ENCODE data around the gene OCSTAMP. TPM values are rescaled to one million over a fixed set of nuclear protein-coding genes. Genes with fewer than 3 reads are reported as not detected.

OCSTAMP gene
- total and polyA plus RNA-seq, 2 experiments from 2014 or later: not detected

DNA sequence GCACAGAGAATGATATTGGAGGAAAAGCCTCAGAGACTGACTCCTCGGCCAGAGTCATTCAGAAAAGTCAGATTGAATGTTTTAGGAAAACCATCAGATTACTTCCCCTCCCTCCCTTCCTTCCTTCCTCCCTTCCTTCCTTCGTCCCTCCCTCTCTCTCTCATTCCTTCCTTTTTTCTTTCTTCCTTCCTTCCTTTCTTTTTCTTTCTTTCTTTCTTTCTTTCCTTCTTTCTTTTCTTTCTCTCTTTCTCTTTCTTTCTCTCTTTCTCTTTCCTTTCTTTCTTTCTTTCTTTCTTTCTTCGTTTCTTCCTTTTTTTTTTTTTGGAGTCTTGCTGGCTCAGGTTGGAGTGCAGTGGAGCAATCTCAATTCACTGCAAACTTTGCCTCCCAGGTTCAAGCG is 7.4 kb downstream of the OCSTAMP start:
- H3K36me3 ChIP-seq (replicated peaks; ENCODE audit: insufficient read depth, low read depth): no peaks in the 10 kb centered on the region
- H4K20me1 ChIP-seq (ENCODE audit: insufficient read depth, poor library complexity, severe bottlenecking): no peaks in the 10 kb centered on the region
- no peaks in the 10 kb centered on the region for H3K9me3 ChIP-seq (ENCODE audit: low read depth)
- no peaks in the 10 kb centered on the region for H3K79me2 ChIP-seq
- H3K4me1 ChIP-seq (ENCODE audit: insufficient read depth): no peaks in the 10 kb centered on the region
- H3K27me3 ChIP-seq: peaks cover 8% of the 10 kb centered on the region
- TF ChIP-seq CTCF (IDR thresholded peaks at IDR 0.05; ENCODE audit: poor library complexity): no peak
- TF ChIP-seq EZH2phosphoT487 (IDR thresholded peaks at IDR 0.05; ENCODE audit: low read depth, severe bottlenecking, unreplicated experiment): no peak
- TF ChIP-seq EZH2 (IDR thresholded peaks at IDR 0.05; ENCODE audit: borderline replicate concordance): no peak
- H2AFZ ChIP-seq: no peak overlapping the region
- H3K9me2 ChIP-seq (replicated peaks; ENCODE audit: insufficient read depth): no peaks in the 10 kb centered on the region
- no peak overlapping the region for H3K4me3 ChIP-seq
- H3K27ac ChIP-seq: no peak overlapping the region
- WGBS (ENCODE audit: low lambda C conversion rate, missing lambda C conversion rate): 71% methylated on average over 4 of the region's 4 CpGs
- no peak overlapping the region for H3K4me2 ChIP-seq
- no peak for DNase-seq (ENCODE audit: low spot score)

DNA sequence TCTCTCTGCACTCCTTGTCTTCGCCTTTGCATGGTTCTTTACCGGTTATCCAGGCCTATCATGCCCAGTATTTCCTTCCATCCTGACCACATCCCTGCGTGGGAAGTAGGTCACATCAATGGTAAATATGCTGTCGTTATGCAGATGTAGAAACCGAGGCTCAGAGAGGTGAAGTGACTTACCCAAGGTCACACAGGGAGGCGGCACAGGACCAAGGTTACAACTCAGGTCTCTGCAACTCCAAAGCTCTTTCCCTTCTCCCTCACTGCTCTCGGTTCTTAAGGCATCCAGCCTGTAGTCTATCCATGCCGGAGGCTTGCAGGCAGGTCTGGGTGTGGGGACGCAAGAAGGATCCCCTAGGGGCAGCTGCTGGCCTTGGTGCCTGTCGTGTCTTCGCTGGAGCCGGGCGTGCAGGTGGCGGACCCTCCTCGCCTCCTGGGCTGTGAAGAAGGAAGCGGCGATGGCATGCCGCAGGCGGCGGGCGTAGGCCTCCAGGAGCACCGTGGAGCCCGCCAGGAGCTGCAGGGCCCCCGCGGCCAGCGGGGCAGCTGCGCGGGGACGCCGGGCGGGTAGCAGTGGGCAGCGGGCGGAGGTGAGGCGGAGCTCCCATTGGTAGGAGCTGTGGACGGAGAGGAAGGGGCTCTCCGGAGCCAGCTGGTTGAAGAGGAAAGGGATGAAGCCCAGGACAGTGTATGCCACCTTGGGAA is 9.1 kb downstream of the OCSTAMP start:
- DNase-seq (ENCODE audit: low spot score): no peak
- no peaks in the 10 kb centered on the region for H3K36me3 ChIP-seq (replicated peaks; ENCODE audit: insufficient read depth, low read depth)
- no peaks in the 10 kb centered on the region for H3K9me2 ChIP-seq (replicated peaks; ENCODE audit: insufficient read depth)
- no peaks in the 10 kb centered on the region for H3K4me1 ChIP-seq (ENCODE audit: insufficient read depth)
- H3K79me2 ChIP-seq: no peaks in the 10 kb centered on the region
- no peak overlapping the region for H2AFZ ChIP-seq
- no peak overlapping the region for H3K4me3 ChIP-seq
- no peak overlapping the region for H3K4me2 ChIP-seq
- no peak for TF ChIP-seq CTCF (IDR thresholded peaks at IDR 0.05; ENCODE audit: poor library complexity)
- H3K9me3 ChIP-seq (ENCODE audit: low read depth): no peaks in the 10 kb centered on the region
- H3K27ac ChIP-seq: no peak overlapping the region
- 93% methylated on average over 30 of the region's 36 CpGs for WGBS (ENCODE audit: low lambda C conversion rate, missing lambda C conversion rate)
- H4K20me1 ChIP-seq (ENCODE audit: insufficient read depth, poor library complexity, severe bottlenecking): no peaks in the 10 kb centered on the region
- peaks cover 5% of the 10 kb centered on the region for H3K27me3 ChIP-seq

- Histone ChIP-seq H3K9me3 (ENCODE audit: low read depth) (no peaks in the 10 kb centered on the region), H3K27me3 (peaks cover 5% of the 10 kb centered on the region), H2AFZ (no peak overlapping the region), H3K4me3 (no peak overlapping the region), H3K36me3 (replicated peaks; ENCODE audit: insufficient read depth, low read depth) (no peaks in the 10 kb centered on the region), H4K20me1 (ENCODE audit: insufficient read depth, poor library complexity, severe bottlenecking) (no peaks in the 10 kb centered on the region), H3K27ac (no peak overlapping the region), H3K4me2 (no peak overlapping the region), H3K4me1 (ENCODE audit: insufficient read depth) (no peaks in the 10 kb centered on the region), H3K79me2 (no peaks in the 10 kb centered on the region), H3K9me2 (replicated peaks; ENCODE audit: insufficient read depth) (no peaks in the 10 kb centered on the region)
- TF ChIP-seq EZH2 (IDR thresholded peaks at IDR 0.05; ENCODE audit: borderline replicate concordance) (no peak), EZH2phosphoT487 (IDR thresholded peaks at IDR 0.05; ENCODE audit: low read depth, severe bottlenecking, unreplicated experiment) (no peak), CTCF (IDR thresholded peaks at IDR 0.05; ENCODE audit: poor library complexity) (no peak)
- DNase-seq (ENCODE audit: low spot score): no peak
- WGBS (ENCODE audit: low lambda C conversion rate, missing lambda C conversion rate): 88% methylated on average over 2 of the region's 2 CpGs
Observed at GRCh38 chr20:46539113-46539512, 11.3 kb downstream of the OCSTAMP start.

All from hepatocyte (in vitro differentiated cells).